ENCODE measurements around the gene RNF31.
A peak's percentile ranks its signal among the peaks of the same experiment; 100 is the strongest.

DNA sequence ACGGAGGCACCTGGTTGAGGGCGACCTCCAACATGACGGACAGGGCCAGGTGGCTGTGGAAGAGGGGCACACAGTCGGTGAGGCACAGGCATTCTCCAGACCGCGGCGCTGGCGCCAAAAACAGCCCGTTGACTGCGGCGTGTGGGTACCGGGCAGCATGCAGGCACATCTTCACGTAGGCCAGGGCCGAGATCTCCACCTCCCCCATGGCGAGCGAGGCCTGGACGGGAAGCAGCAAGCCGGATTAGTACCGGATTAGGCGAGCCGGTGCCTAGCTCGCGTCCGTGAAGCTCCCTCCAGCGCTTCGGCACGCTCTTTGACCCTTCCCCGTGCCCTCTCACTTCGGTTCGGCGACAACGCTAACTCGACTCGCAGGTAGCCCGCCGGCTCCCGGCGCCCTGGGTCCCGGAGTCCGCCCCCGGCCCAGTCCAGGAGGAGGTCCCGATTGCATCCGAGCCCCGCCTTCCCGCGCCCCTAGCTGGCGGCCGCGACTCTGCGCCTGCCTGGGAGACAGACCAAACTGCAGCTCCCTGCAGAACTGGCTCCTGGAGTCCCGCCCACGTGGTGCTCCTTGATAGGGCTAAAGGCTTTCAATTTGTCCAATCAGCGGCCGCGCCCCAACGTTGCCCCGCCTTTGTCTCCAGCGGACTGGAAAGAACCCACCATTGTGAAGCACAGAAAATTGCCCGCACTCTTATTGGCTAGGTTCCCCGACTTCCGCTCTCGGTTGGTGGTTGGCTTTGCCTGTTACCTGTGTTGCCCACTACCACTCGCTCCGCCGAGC, 6.0 kb upstream of the RNF31 start, which contains the start of gene EMC9:
- TF ChIP-seq, protein P1, sequence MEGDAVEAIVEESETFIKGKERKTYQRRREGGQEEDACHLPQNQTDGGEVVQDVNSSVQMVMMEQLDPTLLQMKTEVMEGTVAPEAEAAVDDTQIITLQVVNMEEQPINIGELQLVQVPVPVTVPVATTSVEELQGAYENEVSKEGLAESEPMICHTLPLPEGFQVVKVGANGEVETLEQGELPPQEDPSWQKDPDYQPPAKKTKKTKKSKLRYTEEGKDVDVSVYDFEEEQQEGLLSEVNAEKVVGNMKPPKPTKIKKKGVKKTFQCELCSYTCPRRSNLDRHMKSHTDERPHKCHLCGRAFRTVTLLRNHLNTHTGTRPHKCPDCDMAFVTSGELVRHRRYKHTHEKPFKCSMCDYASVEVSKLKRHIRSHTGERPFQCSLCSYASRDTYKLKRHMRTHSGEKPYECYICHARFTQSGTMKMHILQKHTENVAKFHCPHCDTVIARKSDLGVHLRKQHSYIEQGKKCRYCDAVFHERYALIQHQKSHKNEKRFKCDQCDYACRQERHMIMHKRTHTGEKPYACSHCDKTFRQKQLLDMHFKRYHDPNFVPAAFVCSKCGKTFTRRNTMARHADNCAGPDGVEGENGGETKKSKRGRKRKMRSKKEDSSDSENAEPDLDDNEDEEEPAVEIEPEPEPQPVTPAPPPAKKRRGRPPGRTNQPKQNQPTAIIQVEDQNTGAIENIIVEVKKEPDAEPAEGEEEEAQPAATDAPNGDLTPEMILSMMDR (IDR thresholded peaks at IDR 0.05) = peak; percentile 48
- TF ChIP-seq ZFX (IDR thresholded peaks at IDR 0.05; ENCODE audit: borderline replicate concordance) = no peak

All from 22Rv1 (cell line).